Kidney (tissue), 14 donors: Measurements from ENCODE around the gene ZSWIM6. TPM values are rescaled to one million over a fixed set of nuclear protein-coding genes. Genes with fewer than 3 reads are reported as not detected.

Source experiments
- DNase-seq, 5 donors: peaks; one replicate each; pipeline ENCODE4 v3.0.0-alpha.2; 2013 to 2020
- FAIRE-seq: peaks from 2 replicates; lab custom pipeline; 2012; peaks lifted over from hg19 to GRCh38; lab: Jason Lieb, UNC
- H3K27ac ChIP-seq, 2 donors: one replicate each; pipeline ENCODE4 v1.7.0; 2013; ENCODE audit warnings: low read depth in 2 of 2, low read length in 2 of 2, inconsistent platforms in 1 of 2
- H3K27me3 ChIP-seq: one replicate; pipeline ENCODE4 v1.7.1; 2013; ENCODE audit warnings: low read length, inconsistent platforms; ENCODE audit not compliant: control insufficient read depth, insufficient read depth
- H3K36me3 ChIP-seq, 3 donors: one replicate each; pipeline versions ENCODE4 v1.7.0 to v1.7.1; 2013; ENCODE audit warnings: low read length in 3 of 3, control low read depth in 1 of 3, inconsistent platforms in 1 of 3; ENCODE audit not compliant: insufficient read depth in 3 of 3, control insufficient read depth in 2 of 3
- H3K4me1 ChIP-seq, 3 donors: one replicate each; pipeline versions ENCODE4 v1.7.0 to v1.7.1; 2013; ENCODE audit warnings: low read length in 3 of 3, inconsistent platforms in 1 of 3, low read depth in 1 of 3; ENCODE audit not compliant: control insufficient read depth in 2 of 3, insufficient read depth in 2 of 3
- H3K4me3 ChIP-seq, 3 donors: one replicate each; pipeline versions ENCODE4 v1.7.0 to v1.8.1; 2013; ENCODE audit warnings: low read length in 3 of 3, control low read depth in 1 of 3, inconsistent platforms in 1 of 3
- H3K9ac ChIP-seq, 3 donors: one replicate each; pipeline versions ENCODE4 v1.7.0 to v1.7.1; 2013; ENCODE audit warnings: low read length in 3 of 3, control low read depth in 1 of 3, inconsistent platforms in 1 of 3
- H3K9me3 ChIP-seq, 3 donors: one replicate each; pipeline versions ENCODE4 v1.7.0 to v1.7.1; 2013; ENCODE audit warnings: low read length in 3 of 3, control low read depth in 1 of 3, inconsistent platforms in 1 of 3; ENCODE audit not compliant: control insufficient read depth in 2 of 3, insufficient read depth in 1 of 3
- intact Hi-C: fragments of 100-400 bp; cut with DNase I; formaldehyde crosslinking; loops from one replicate; pipeline ENCODE4 v1.11.1; 2022
- polyA plus RNA-seq: library from polyadenylated mRNA; stranded (reverse); fragments of 350-450 nt; fragmentation: Illumina TruSeq; extraction: RNeasy Lipid Tissue Mini Kit (QIAGEN cat#74804); gene quantifications from one replicate; pipeline ENCODE4 v1.2.3, GENCODE V29; 2014; ENCODE audit warnings: low read depth, low replicate concordance; ENCODE audit not compliant: insufficient read depth
- total RNA-seq: library from RNA; stranded (reverse); fragmentation: NEBNext Ultra II Directional; extraction: Animal tissue kit (Norgen Biotek cat#: 25700); gene quantifications from one replicate; pipeline ENCODE4 v1.2.1, GENCODE V29; 2021
- TF ChIP-seq, protein P1 (sequence below): IDR thresholded peaks from 3 replicates; pipeline ENCODE4 v1.5.1; 2012; ENCODE audit warnings: mild to moderate bottlenecking, moderate library complexity, borderline replicate concordance; ENCODE audit not compliant: insufficient read depth; ENCODE audit errors: extremely low read depth
- donor health status: control.
- donor health status: control.
- donor health status: control.
- donor health status: control.
- donor health status: control.
- donor health status: DM: yes; HTN: yes; CAD: no.
- donor health status: Normal renal cell carcinoma (clear cell type).

The ZSWIM6 gene
- total and polyA plus RNA-seq, 2 donors from 2014 or later, result 2.9 to 20.3 TPM

DNA sequence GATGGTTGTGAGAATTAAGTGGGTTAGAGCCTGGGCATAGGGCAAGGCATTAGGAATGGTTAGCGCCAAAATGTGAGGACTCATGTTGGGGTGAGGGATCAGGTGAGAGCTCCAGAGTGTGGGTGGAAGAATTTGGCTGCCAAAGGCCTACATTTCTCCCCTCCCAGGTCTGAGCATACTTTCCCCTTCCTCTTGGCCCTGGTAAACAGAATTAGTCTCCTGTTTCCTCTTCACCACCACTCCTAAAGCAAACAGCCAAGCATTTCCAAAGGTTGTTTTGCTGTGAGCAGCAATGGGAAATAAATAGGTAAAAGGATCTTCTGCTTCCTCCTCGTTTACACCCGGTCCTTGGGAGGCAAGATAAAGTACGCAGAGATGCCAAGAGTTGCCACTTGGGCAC lies 132.5 kb downstream of the ZSWIM6 start:
- FAIRE-seq (no peak), DNase-seq (no peak)
- no peaks in the 10 kb centered on the region for H3K36me3 ChIP-seq
- TF ChIP-seq, protein P1, sequence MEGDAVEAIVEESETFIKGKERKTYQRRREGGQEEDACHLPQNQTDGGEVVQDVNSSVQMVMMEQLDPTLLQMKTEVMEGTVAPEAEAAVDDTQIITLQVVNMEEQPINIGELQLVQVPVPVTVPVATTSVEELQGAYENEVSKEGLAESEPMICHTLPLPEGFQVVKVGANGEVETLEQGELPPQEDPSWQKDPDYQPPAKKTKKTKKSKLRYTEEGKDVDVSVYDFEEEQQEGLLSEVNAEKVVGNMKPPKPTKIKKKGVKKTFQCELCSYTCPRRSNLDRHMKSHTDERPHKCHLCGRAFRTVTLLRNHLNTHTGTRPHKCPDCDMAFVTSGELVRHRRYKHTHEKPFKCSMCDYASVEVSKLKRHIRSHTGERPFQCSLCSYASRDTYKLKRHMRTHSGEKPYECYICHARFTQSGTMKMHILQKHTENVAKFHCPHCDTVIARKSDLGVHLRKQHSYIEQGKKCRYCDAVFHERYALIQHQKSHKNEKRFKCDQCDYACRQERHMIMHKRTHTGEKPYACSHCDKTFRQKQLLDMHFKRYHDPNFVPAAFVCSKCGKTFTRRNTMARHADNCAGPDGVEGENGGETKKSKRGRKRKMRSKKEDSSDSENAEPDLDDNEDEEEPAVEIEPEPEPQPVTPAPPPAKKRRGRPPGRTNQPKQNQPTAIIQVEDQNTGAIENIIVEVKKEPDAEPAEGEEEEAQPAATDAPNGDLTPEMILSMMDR, result no peak
- H3K27me3 ChIP-seq, result no peaks in the 10 kb centered on the region
- no peak overlapping the region for H3K9ac ChIP-seq
- H3K9me3 ChIP-seq, result no peaks in the 10 kb centered on the region
- no peak overlapping the region for H3K4me3 ChIP-seq
- H3K4me1 ChIP-seq, result peaks cover 4 to 17% (median 10%) of the 10 kb centered on the region in 3 donors
- intact Hi-C loops, result no loop called here
- no peak overlapping the region for H3K27ac ChIP-seq

DNA sequence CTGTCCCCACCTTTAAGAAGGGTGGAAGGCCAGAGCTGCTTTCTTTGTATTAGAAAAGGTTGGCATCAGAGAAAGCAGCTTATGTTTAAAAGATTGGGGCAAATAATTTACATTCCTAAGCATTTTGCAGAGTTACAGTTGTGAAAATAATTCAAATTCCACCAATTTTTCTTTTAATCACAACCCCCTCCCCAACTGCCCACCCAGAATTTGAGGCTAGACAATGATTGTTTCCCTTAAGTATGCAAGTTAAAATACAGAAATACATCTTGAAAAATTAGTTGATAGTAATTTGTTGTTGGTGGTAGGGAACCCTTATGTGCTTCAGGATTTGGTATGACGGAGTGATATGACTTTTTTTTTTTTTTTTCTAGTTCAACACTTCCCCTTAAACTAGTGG lies 133.0 kb downstream of the ZSWIM6 start:
- FAIRE-seq (no peak), DNase-seq (no peak)
- Histone ChIP-seq H3K9me3 (no peaks in the 10 kb centered on the region), H3K27ac (no peak overlapping the region), H3K27me3 (no peaks in the 10 kb centered on the region), H3K9ac (no peak overlapping the region), H3K36me3 (no peaks in the 10 kb centered on the region), H3K4me1 (peaks cover 4 to 17% (median 10%) of the 10 kb centered on the region in 3 donors), H3K4me3 (no peak overlapping the region)
- TF ChIP-seq, protein P1, result no peak
- intact Hi-C loops, result no loop called here

DNA sequence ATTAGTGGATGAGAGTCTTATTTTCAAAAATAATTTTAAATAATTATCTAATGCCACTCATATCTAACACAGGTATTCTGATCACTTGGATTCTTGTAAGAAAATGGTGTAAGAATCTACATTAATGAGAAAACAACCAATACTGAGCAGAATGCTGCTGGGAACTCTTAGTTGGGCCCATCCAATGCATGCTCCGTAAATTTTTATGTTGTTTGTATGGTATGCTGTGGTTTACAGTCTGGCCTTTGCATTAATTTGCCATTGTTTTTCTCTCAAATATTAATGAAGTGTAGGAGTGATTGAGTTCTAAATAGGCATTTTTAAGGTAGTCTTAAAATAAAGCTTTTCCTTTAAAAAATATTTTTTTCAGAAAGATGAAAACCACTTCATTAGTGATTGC lies 133.4 kb downstream of the ZSWIM6 start:
- Histone ChIP-seq H3K27ac (no peak overlapping the region), H3K36me3 (no peaks in the 10 kb centered on the region), H3K27me3 (no peaks in the 10 kb centered on the region), H3K4me3 (no peak overlapping the region), H3K4me1 (peaks cover 4 to 17% (median 10%) of the 10 kb centered on the region in 3 donors), H3K9me3 (no peaks in the 10 kb centered on the region), H3K9ac (no peak overlapping the region)
- DNase-seq, result peak in 1 of 5 donors; percentile 45
- intact Hi-C loops, result no loop called here
- TF ChIP-seq, protein P1, result no peak
- FAIRE-seq, result no peak

DNA sequence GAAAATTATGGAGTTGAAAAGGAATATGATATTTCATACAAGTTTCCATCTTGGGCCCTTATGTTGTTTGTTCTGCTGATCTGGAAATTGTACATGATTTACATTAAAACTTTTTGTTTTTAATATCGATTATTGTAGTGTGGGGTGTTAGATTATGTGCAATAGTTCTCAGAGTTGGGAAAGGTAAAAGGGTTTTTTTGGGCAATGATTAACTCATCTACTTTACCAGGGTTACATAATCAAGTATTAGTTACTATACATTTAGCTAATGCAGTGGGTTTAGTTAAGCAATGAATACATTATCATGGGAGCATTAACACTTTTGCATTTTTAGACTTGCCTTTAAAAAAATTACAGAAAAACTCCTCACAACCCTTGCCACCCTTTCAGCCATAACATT lies 134.0 kb downstream of the ZSWIM6 start:
- TF ChIP-seq, protein P1, result no peak
- H3K27me3 ChIP-seq, result no peaks in the 10 kb centered on the region
- H3K36me3 ChIP-seq, result no peaks in the 10 kb centered on the region
- H3K4me1 ChIP-seq, result peaks cover 4 to 17% (median 10%) of the 10 kb centered on the region in 3 donors
- no peak for FAIRE-seq
- H3K4me3 ChIP-seq, result no peak overlapping the region
- no peak overlapping the region for H3K27ac ChIP-seq
- H3K9ac ChIP-seq, result no peak overlapping the region
- peak in 1 of 5 donors; percentile 20 for DNase-seq
- H3K9me3 ChIP-seq, result no peaks in the 10 kb centered on the region
- intact Hi-C loops, result no loop called here
